Thymus (tissue), 11 donors: ENCODE measurements around the gene CFAP99. TPM values are rescaled to one million over a fixed set of nuclear protein-coding genes. Genes with fewer than 3 reads are reported as not detected.
A peak's percentile ranks its signal among the peaks of the same experiment; 100 is the strongest.

Experiments
- DNase-seq, 9 donors: peaks; one replicate each; pipeline ENCODE4 v3.0.0-alpha.2; 2013; ENCODE audit warnings: low spot score in 9 of 9, low read depth in 6 of 9, missing footprints in 1 of 9
- H3K27ac ChIP-seq, 2 donors: one replicate each; pipeline ENCODE4 v1.5.1; 2013; ENCODE audit warnings: control low read depth in 1 of 2, low read depth in 1 of 2, low read length in 1 of 2, mild to moderate bottlenecking in 1 of 2, moderate library complexity in 1 of 2
- H3K27me3 ChIP-seq, 2 donors: one replicate each; pipeline ENCODE4 v1.5.1; 2013; ENCODE audit warnings: low read length in 1 of 2; ENCODE audit not compliant: control insufficient read depth in 2 of 2, insufficient read depth in 1 of 2
- H3K36me3 ChIP-seq, 2 donors: one replicate each; pipeline ENCODE4 v1.5.1; 2013; ENCODE audit warnings: low read length in 1 of 2, mild to moderate bottlenecking in 1 of 2, moderate library complexity in 1 of 2; ENCODE audit not compliant: control insufficient read depth in 2 of 2, insufficient read depth in 2 of 2
- H3K4me1 ChIP-seq, 2 donors: one replicate each; pipeline ENCODE4 v1.5.1; 2013; ENCODE audit warnings: low read length in 2 of 2; ENCODE audit not compliant: control insufficient read depth in 2 of 2, insufficient read depth in 2 of 2
- H3K4me3 ChIP-seq, 2 donors: one replicate each; pipeline ENCODE4 v1.5.1; 2013; ENCODE audit warnings: low read length in 2 of 2, control low read depth in 1 of 2, mild to moderate bottlenecking in 1 of 2
- H3K9me3 ChIP-seq, 2 donors: one replicate each; pipeline ENCODE4 v1.5.1; 2013; ENCODE audit warnings: low read length in 1 of 2, mild to moderate bottlenecking in 1 of 2; ENCODE audit not compliant: control insufficient read depth in 2 of 2, insufficient read depth in 1 of 2
- WGBS: extraction: QIAGEN DNeasy Blood & Tissue Kit; methylation state at CpG from one replicate; pipeline ENCODE4 v1.1.7; 2013; 5-methylcytosine and 5-hydroxymethylcytosine counted together
- polyA plus RNA-seq: library from polyadenylated mRNA; stranded (reverse); fragments of 200-250 nt; gene quantifications from one replicate; pipeline ENCODE4 v1.2.3, GENCODE V29; 2013
- total RNA-seq: library from RNA; stranded (reverse); fragments of 120-200 nt; gene quantifications from one replicate; pipeline ENCODE4 v1.2.4, GENCODE V29; 2013
- donor health status: healthy.

The CFAP99 gene
- total and polyA plus RNA-seq, 2 donors: 0.18 to 0.19 TPM

DNA sequence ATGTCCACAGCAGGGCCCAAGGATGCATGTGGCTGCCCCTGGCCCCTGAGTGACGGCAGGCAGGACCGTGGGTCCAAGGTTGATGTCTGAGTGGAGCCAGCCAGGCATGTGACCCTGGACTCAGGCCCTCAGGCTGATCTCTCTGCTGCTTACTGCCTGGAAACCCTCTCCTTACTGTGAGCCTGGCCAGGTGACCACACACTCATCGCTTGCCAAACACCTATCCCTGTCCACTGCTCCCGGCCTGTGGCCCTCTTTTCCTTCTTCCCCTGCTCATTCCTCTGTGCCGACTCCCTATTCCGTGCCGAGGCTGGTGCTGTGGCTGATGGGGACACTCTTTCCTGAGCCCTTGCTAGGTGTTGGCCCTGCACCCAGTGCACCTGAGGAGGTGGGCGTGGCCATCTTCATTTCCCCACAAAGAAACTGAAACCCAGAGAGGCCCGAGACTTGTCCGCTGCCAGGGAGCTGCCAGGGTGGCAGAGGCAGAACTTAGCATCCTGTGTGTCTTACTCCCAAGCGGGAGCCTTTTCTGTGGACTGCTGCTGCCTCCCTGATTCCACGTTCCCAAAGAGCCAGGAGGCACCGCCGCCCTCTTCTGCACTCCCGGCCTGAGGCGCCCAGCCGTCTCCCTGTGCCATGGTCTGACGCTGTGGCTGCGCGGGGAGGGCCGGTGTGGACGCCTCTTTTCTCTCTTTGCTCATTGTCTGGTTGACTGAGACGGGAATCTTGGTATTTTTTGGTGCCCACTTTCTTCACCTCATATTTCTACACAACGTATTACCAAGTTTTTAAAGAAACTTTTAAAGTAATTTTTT is 38.9 kb downstream of the CFAP99 start:
- Histone ChIP-seq H3K36me3 (no peaks in the 10 kb centered on the region), H3K4me3 (no peak overlapping the region), H3K9me3 (no peaks in the 10 kb centered on the region), H3K27ac (no peak overlapping the region), H3K4me1 (peaks cover 3 to 4% of the 10 kb centered on the region in 2 donors), H3K27me3 (peaks cover 0 to 31% of the 10 kb centered on the region in 2 donors)
- no peak for DNase-seq
- WGBS: 95% methylated on average over 24 of the region's 24 CpGs

DNA sequence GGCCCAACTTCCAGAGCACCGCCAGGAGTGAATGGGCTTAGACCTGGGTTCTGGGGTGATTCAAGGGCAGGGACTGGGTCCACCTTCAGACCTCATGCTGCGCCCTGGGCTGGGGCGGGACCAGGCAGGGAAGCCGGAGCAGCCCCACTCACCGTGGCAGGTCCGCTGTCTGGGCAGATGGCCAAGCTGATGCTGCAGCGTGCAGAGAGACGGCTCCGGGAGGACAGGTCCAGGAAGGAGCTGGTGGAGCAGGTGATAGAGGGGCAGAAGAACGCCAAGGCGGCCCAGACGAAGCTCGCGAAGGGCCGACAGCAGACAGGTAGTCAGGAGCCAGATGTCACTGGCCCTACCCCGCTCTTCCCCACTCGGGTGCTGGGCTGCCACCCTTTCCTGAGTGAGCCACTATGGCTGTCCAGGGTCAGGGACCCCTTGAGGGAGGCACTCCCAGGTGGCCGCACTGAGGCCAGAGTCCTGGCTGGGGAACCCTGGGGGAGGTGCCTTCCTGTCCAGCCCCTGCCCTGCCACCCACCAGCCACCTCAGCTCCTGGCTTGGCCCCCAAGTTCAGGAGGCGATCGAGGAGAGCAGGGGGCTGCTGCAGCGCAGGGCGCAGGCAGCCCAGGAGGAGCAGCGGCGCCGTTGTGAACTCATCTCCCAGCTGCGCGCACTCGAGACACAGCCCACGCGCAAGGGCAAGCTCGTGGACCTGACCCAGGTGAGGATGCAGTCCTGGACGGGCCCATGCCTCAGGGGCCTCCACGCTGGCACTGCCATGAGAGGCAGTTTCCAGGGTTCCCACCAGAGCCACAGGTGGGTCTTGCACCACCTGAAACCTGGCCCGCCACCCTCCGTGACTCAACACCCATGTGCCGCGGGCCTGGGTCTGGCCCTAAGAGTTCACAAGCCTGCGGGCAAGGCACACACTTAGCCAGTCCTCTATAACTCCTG is 40.1 kb downstream of the CFAP99 start:
- Histone ChIP-seq H3K9me3 (peaks cover 0 to 5% of the 10 kb centered on the region in 2 donors), H3K36me3 (no peaks in the 10 kb centered on the region), H3K4me1 (peaks cover 8 to 10% of the 10 kb centered on the region in 2 donors), H3K27ac (no peak overlapping the region), H3K27me3 (peaks cover 3 to 42% of the 10 kb centered on the region in 2 donors), H3K4me3 (no peak overlapping the region)
- DNase-seq: no peak
- WGBS: 94% methylated on average over 38 of the region's 38 CpGs

DNA sequence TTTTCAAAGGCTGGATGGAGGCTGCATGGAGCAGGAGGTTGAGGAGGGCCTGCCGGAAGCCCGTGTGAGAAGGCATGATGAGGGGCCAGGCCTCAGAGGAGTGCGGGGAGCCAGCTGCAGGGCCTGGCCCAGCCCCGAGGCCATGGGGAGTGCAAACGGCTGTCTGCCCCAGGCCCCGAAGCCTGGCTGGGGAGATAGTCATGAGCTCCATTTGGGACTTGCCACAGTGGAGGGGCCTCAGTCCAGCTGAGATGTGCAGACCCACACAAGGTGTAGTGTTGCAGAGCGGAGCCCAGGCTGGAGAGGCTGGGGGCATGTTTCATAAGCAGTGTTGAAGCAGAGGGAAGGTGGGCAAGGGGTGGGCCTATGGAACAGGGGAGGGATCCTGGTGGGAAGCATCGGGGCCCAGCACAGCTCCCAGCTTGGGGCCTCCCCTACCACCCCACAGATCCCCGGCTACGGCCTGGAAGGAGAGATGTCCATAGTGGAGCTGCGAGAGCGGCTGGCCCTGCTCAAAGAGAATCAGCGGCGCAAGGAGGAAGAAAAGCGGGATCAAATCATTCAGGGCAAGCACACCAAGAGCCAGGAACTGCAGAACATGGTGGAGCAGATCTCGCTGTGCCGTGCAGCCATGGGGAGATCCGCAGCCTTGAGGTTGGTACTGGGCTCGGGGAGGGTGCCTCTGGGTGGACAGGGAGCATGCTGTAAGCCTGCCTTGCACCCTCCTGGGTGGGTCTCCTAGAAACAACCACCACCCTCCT is 41.0 kb downstream of the CFAP99 start:
- 97% methylated on average over 19 of the region's 19 CpGs for WGBS
- no peak overlapping the region for H3K4me3 ChIP-seq
- H3K36me3 ChIP-seq: no peaks in the 10 kb centered on the region
- peaks cover 8 to 10% of the 10 kb centered on the region in 2 donors for H3K4me1 ChIP-seq
- DNase-seq: no peak
- H3K9me3 ChIP-seq: peaks cover 0 to 5% of the 10 kb centered on the region in 2 donors
- H3K27ac ChIP-seq: no peak overlapping the region
- H3K27me3 ChIP-seq: peaks cover 3 to 47% of the 10 kb centered on the region in 2 donors

DNA sequence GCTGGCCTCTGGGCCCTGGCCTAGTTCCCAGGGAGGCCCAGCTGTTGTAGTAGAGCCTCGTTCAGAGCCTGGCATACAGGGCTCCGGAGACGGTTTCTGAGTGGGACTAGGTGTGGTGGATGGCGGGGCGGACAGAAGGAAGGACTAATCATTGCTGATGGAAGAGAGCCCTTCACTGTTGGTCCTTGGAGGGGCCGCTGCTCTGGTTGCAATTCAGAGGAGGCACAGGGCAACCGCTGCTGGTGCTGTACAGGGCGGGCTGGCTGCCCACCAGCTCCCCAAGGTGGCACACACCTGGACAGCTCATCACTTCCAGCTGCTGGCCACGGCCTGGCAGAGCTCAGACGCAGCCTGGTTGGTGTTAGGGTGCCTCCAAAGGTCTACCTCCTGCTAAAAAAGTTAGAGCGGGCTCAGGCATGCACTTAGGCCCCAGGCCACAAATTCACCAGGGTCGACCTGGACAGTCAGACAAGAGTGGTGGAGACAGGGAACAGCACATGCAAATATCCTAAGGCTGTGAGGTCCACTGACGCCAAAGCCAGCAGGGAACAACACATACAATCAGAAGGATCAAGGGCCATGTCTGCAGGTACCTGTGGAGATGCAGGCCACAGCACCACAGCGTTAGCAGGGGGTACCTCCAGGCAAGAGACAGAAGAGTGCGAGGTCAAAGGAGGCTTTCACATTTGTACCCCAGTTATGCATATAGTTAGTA is 42.6 kb downstream of the CFAP99 start:
- Histone ChIP-seq H3K4me1 (peaks cover 8 to 10% of the 10 kb centered on the region in 2 donors), H3K36me3 (peaks cover 0 to 5% of the 10 kb centered on the region in 2 donors), H3K9me3 (peaks cover 0 to 5% of the 10 kb centered on the region in 2 donors), H3K4me3 (no peak overlapping the region), H3K27ac (no peak overlapping the region), H3K27me3 (peaks cover 3 to 48% of the 10 kb centered on the region in 2 donors)
- DNase-seq: no peak
- WGBS: 90% methylated on average over 15 of the region's 15 CpGs

DNA sequence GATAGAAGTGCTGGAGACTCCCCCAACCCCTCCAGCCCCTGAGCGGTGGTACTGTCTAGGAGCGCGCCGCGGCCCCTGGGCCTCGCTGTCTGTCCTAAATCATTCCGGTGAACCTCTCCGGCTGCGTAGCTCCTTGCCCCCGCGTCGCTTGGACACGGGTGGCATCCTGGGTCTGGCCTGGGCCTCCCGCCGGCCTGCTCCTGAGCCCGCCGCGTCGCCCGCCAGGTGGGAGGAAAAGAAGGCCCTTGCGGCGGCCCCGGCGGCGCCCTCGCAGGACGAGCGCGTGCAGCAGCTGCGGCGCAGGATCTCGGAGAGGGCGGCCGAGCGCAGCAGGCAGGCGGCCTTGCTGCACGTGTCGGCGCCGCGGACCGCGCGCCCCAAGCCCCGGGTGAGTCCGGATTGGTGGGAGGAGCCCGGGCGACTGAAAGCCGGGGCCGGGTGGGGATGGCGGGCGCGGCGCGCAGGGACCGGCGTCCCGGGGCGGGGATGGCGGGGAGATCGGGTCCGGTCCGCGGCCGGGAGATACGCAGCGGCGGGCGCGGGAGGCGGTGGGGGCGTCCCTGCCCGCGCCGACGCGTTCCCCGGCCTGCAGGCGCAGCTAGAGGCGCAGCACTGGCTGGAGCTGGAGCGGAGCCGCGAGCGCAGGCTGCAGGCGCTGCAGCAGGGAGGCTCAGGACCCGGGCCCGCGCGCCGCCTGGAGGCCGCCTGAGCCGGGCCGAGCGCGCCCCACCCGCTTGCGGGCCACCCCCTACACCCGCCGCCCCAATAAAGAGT is 43.6 kb downstream of the CFAP99 start:
- peaks cover 0 to 5% of the 10 kb centered on the region in 2 donors for H3K9me3 ChIP-seq
- peaks cover 8 to 10% of the 10 kb centered on the region in 2 donors for H3K4me1 ChIP-seq
- WGBS: 6% methylated on average over 99 of the region's 99 CpGs
- H3K27me3 ChIP-seq: peaks cover 3 to 48% of the 10 kb centered on the region in 2 donors
- peaks cover 0 to 5% of the 10 kb centered on the region in 2 donors for H3K36me3 ChIP-seq
- no peak overlapping the region for H3K27ac ChIP-seq
- peak in 5 of 9 donors; percentile 29 to 70 (median 53) for DNase-seq
- peak overlapping the region in 1 of 2 donors; percentile 58 for H3K4me3 ChIP-seq

DNA sequence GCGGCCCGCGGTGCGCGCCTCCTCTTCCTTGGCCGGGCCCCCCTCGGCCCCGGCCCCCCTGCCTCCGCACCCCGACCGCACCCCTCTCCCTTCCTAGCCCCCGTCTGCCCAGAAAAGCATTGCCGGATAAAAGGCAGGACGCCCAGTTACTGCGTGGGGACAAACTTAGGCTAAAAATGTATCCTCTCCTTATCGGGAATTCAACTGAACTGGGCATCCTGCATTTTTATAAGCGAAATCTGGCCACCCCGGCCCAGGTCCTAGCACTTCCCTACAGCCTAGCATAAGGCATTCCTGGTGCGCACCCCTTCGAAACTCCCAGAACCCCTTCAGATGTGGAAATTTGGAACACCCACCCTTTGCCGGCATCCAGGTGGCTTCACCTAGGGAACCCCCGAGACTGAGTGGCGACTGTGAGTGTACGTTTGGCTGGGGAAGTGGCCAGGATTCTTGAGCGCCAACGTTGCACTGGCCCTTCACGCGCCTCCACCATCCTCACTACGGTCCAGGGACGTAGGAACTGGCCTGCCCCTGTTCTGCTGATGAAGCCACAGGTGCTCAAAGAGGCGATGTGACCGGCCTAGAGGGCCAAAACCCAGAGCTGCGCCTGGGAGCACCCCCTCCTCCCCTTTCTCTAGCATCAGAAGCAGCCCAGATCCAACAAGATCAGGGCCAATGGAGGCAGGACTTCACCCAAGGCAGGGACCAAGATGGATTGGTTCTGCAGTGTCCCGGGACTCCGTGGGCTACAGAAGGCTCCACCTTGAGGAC is 44.4 kb downstream of the CFAP99 start:
- no peak for DNase-seq
- Histone ChIP-seq H3K4me1 (peaks cover 13 to 16% of the 10 kb centered on the region in 2 donors), H3K27me3 (peaks cover 3 to 48% of the 10 kb centered on the region in 2 donors), H3K27ac (no peak overlapping the region), H3K9me3 (peaks cover 0 to 5% of the 10 kb centered on the region in 2 donors), H3K4me3 (peak overlapping the region in 1 of 2 donors; percentile 58), H3K36me3 (peaks cover 0 to 5% of the 10 kb centered on the region in 2 donors)
- 42% methylated on average over 35 of the region's 35 CpGs for WGBS

DNA sequence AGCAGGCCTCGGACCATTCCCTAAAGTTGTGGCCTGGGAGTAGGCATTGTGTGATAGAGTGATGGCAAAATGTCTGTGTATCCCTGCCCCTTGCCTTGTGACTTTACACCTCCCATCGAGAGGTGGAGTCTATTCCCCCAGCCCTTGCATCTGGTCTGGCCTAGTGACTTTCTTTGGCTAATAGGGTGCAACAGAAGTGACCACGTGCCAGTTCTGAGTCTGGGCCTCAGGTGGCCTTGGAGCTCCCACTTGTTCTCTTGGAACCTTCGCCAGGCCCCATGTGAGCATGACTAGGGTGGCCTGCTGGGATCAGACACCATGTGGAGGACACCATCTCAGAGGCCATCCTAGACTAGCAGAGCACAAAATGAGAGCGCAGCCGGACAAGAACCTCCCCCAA is 46.3 kb downstream of the CFAP99 start:
- peaks cover 3 to 5% of the 10 kb centered on the region in 2 donors for H3K36me3 ChIP-seq
- H3K9me3 ChIP-seq: peaks cover 0 to 5% of the 10 kb centered on the region in 2 donors
- H3K27ac ChIP-seq: no peak overlapping the region
- peaks cover 3 to 38% of the 10 kb centered on the region in 2 donors for H3K27me3 ChIP-seq
- H3K4me1 ChIP-seq: peaks cover 14 to 19% of the 10 kb centered on the region in 2 donors
- H3K4me3 ChIP-seq: no peak overlapping the region
- 98% methylated on average over 6 of the region's 6 CpGs for WGBS
- DNase-seq: no peak
